Testis (tissue), 2 donors: ENCODE measurements around the gene CDYL2.

Experiments
- POLR2A ChIP-seq: fragments of 450-650 bp; IDR thresholded peaks from one replicate; pipeline ENCODE4 v1.6.1; 2017; ENCODE audit warnings: antibody characterized with exemption, mild to moderate bottlenecking, moderate library complexity
- TF ChIP-seq, protein P1 (sequence below), 3 experiments: fragments of 450-650 bp in 2 of 3; fragments of 200-600 bp in 1 of 3; sonication (generic) in 1 of 3; IDR thresholded peaks; one replicate each; pipeline ENCODE4 v1.5.1; 2016 to 2019; ENCODE audit warnings: antibody characterized with exemption in 3 of 3, mild to moderate bottlenecking in 2 of 3, moderate library complexity in 1 of 3

DNA sequence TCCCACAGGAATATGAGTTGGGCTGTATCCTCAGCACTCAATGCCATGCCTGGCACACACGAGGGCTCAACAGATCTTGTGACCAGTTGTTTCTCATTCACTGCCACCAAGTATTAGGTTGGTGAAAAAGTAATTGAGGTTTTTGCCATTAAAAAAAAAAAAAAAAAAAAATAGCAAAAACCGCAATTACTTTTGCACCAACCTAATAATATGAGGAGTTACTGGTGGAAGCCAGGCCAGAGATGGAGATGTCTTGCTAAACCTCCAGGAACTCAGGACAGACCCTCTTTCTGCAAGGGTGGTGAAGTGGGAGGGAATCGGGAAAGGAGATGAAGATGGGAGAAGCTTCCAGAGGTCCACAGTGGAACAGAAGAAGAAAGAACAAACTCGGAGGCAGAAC is 139.0 kb downstream of the CDYL2 start:
- TF ChIP-seq, protein P1, sequence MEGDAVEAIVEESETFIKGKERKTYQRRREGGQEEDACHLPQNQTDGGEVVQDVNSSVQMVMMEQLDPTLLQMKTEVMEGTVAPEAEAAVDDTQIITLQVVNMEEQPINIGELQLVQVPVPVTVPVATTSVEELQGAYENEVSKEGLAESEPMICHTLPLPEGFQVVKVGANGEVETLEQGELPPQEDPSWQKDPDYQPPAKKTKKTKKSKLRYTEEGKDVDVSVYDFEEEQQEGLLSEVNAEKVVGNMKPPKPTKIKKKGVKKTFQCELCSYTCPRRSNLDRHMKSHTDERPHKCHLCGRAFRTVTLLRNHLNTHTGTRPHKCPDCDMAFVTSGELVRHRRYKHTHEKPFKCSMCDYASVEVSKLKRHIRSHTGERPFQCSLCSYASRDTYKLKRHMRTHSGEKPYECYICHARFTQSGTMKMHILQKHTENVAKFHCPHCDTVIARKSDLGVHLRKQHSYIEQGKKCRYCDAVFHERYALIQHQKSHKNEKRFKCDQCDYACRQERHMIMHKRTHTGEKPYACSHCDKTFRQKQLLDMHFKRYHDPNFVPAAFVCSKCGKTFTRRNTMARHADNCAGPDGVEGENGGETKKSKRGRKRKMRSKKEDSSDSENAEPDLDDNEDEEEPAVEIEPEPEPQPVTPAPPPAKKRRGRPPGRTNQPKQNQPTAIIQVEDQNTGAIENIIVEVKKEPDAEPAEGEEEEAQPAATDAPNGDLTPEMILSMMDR (IDR thresholded peaks at IDR 0.05) = no peak
- no peak for TF ChIP-seq POLR2A
